GM21786 (cell line): ENCODE data around the gene SCARB1.

ENCODE experiments used
- ATAC-seq: cut with Tn5 transposase; IDR thresholded peaks from one replicate; pipeline ENCODE4 v1.9.1; 2021; ENCODE audit not compliant: unreplicated experiment

The SCARB1 gene

GRCh38 chr12:124749725-124750124 is 113.9 kb downstream of the SCARB1 start:
- no peak for ATAC-seq

DNA sequence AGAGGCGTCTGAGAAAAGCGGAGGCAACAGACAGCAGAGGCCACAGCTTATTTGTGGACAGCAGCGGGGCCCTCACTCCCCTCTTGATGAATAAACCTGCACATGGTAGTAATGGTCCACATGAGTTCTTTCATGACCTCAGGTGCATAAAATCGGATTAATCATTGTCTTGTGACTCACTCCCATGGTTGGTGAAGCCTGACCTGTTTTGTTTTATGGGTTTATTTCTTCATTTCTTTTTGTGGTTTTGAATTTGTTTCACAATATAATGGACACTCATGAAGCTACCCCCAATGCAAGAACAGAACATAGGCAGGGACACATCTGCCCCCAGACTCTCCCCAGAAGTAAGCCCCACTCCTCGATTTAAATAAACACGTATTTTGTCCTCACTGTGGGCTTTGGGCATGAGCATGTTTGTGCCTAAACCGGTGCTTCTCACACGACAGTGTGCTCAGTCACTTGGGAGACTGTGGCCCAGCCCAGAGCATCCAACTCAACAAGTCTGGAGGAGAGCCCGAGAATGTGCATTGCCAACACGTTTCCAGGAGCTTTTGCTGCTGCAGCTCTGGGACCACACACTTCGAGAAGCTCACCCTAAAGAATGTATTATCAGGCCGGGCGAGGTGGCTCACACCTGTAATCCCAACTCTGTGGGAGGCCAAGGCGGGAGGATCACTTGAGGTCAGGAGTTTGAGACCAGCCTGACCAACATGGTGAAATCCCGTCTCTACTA is 116.1 kb downstream of the SCARB1 start:
- ATAC-seq = no peak

DNA sequence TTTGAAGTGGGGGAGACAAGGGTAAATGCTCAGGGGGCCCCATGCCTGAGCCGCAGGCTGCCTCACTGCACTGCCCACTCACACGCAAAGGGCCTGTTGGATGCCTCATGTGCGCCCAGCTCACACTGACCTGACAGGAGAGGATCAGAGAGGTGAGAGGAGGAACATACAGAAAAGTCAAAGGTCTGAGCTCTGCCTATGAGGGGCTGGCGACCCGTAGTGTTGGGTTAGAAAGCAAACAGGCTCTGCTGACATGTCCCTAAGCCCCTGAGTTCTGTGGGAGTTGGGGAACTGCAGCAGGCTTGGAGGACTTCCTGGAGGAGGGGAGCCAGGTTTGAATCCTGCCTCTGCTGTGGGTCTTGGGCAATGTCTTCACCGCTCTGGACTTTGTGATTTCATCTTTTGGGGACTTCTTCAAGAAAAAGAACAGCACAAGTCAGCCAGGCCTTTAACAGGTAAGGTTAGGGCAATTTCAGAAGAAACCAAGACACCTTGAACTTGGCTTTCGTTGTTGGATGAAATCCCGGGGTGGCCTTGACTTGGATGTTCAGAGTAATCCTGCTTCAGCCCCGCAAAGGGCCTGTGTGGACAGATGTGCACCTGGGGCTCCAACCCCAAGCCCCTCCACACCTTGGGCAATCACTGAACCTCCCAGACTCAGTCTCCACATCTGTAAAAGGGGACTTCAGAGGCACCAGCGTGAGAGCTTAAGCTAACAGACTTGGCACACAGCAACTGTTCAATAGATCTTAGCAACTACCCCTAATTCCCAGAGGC is 116.8 kb downstream of the SCARB1 start:
- no peak for ATAC-seq

GRCh38 chr12:124745891-124746570 is 117.6 kb downstream of the SCARB1 start:
- ATAC-seq = no peak

- ATAC-seq = no peak
Observed at GRCh38 chr12:124745465-124745890, 118.2 kb downstream of the SCARB1 start.

GRCh38 chr12:124744659-124745464 is 118.8 kb downstream of the SCARB1 start:
- no peak for ATAC-seq

GRCh38 chr12:124744273-124744640 is 119.4 kb downstream of the SCARB1 start:
- no peak for ATAC-seq

DNA sequence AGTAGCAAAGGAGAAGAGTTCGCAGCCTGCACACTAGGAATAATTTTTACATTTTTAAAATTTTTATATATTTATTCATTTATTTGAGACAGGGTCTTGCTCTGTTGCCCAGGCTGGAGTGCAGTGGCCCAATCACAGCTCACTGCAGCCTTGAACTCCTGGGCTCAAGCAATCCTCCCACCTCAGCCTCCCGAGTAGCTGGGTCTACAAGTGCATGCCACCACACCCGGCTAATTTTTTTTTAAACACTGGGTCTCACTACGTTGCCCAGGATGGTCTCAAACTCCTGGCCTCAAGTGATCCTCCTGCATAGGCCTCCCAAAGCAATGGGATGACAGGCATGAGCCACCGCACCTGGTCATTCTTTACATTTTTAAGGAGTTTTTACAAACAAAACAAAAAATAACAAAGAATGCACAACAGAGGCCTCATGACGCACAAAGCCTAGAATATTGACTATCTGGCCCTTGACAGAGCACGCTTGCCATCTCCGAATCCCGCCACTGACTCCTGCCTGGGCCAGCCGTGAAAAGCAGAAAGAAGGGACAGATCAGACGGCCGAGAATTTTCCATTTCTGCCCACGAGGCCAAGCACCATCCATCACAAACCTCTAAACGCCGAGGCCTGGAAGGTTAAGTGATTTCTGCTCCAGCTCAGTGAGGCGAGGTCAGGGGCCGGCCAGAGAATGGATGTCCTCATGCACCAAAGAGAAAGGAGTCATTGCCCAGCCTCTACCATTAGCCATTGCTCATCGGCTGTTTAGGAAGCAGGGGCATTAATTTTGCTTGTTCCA is 120.0 kb downstream of the SCARB1 start:
- no peak for ATAC-seq

DNA sequence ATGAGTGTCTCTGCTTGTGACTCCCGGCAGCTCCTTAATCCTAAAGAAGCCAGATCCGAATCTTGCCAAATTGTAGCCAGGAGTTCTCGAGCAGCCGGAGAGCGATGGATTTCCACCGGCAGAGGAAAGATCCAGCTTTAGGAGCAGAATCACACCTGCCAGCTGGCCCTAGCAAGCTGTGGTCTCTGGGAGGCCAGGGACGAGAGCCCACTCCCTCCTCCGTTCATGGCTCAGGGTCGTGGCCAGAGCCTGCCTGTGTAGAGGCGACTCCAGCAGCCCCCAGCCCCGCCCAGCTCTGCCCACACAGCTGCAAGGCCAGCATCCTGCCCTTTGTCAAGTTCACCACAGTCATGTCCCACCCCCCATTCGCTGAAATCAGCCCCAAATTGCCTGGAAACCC is 121.0 kb downstream of the SCARB1 start:
- no peak for ATAC-seq

DNA sequence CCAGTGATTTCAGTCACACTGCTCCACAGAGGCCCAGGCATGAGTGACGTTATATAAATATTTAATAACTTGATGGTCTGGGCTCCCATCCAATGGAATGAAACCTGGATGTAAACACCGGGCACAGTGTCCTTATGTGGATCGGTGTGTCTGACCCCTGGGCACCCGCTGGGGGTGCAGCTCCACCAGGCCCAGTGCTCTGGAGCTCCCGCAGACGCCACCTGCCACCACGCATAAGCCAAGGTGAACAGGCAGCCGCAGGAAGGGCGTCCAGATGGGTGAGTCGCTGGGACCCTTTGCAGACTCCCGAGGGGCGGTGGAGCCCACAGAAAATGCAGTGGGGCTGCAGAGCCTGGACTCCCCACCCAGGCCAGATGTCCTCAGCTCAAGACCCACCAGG is 121.6 kb downstream of the SCARB1 start:
- ATAC-seq = no peak

DNA sequence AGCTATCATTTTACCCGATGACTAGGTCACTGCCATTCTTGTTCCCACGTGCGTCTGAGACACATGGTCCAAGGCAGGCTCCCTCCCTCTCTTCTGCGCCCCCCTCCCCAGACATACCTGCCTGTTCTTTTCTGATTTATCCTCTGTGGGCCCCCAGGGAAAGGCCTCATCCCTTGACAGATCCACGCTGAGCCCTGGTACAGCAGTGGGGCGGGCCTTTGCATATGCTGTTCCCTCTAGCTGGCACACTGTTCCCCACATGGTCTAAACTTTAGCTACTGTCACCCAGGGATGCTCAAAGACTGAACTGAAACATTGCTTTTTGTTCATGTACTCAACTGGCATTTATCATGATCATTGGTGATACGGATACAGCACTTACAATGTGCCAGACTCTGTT is 122.5 kb downstream of the SCARB1 start:
- no peak for ATAC-seq

DNA sequence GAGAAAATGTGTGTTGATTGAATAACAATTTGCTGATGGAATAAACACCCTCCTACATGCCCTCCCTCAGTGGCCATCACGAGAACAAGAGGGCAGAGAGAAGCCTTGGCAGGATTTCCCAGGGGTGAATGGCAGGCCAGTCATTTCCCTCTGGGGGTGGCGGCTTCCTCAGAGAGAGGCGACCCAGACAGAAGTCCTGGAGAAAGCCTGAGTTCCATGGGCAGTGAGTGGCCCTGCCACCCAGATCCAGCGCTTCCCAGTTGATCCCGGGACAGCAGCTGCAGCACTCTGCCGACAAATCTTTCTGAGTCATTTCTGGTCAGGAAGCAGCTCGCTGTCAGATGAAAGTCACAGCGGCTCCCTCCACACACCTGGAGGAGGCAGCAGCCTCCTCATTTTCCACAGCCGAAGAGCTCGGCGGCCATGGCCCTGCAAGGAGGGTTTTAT is 123.0 kb downstream of the SCARB1 start:
- no peak for ATAC-seq

- no peak for ATAC-seq
Observed at GRCh38 chr12:124739953-124740561, 123.6 kb downstream of the SCARB1 start.

DNA sequence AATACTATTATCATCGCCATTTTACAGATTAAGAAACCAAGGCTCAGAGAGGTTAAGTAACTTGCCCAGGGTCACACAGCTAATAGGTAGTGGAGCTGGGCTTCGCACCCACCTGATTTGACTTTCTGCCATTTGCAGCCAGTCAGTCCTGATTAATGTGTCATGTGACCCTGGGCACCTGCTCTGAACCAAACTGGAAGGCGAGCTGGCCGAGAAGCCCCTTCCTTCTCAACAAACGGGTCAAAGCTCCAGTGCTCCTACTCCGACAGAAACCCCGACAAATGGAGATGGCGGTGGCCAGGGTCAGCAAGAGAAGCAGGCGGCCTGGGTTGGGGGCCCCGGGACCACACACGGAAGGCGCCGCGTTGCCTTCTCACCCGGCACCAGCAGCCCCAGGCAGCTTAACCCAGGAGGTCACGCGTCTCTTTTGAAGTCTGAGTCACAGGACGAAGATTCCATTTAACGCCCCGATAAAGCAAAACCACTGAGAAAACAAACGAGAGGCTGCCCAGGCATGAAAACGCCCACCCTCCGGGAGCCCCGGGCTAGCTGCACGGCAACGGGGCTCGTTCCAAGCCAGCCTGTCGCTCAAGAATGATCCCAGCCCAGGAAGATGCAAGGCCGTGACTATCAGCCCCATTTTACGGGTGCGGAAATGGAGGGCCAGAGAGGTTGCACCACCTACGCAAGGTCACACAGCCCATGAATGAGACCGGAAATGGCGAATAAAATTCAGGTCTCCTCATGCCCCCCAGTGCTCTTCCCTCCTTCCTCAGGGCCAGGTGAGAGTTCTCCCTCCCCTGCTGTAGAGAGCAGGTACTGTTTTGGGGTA is 124.8 kb downstream of the SCARB1 start:
- no peak for ATAC-seq

- no peak for ATAC-seq
Observed at GRCh38 chr12:124737772-124738635, 125.7 kb downstream of the SCARB1 start.

GRCh38 chr12:124737040-124737419 is 126.6 kb downstream of the SCARB1 start:
- ATAC-seq = no peak

DNA sequence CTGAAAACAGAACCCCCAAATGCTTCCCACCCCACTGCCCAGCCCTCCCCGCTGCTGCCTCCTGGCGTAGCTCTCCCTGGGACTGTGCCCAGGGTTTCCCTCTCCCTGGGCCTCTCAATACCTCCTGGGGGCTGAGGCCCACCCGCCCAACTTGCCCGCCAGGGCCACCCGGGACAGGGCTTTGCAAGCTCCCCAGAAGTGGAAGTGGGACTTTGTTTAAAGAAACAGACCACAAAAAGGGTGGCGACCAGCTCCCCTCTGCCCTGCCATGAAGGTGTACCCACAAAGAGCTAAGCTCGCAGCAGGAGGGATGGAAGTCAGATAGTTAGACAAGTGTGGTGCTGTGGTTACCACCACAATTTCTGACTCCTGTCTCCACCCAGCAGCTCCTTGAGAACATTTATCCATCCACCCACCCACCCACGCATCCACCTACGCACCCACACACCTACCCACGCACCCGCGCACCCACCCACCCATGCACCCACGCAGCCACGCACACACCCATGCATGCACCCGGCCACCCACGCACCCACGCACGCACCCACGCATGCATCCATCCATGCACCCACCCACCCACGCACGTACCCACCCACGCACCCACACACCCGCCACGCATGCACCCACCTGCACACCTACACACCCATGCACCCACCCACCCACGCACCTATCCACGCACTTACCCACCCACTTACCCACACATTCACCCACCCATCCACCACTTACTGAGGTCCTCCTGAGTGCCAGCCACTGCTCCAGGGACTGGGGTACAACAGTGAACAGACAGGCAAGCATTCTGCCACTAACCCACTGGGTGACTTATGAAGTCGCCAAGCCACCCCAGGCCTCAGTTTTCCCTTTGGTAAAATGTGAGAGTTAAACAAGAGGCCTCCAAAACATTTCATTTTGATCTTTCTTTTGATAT is 127.3 kb downstream of the SCARB1 start:
- no peak for ATAC-seq
